Upper lobe of right lung (tissue), 1 donor: ENCODE data around the gene DTNB. TPM values are rescaled to one million over a fixed set of nuclear protein-coding genes. Genes with fewer than 3 reads are reported as not detected.

ENCODE experiments used
- ATAC-seq: fragments of 200-7000 bp; cut with Tn5 transposase; one replicate; pipeline ENCODE4 v1.9.1; 2020; ENCODE audit warnings: mild to moderate bottlenecking, moderate library complexity
- DNase-seq: peaks from one replicate; pipeline ENCODE4 v3.0.0-alpha.2; 2020
- H3K27ac ChIP-seq: fragments of 200-600 bp; one replicate; pipeline ENCODE4 v1.8.0; 2022
- H3K27me3 ChIP-seq: fragments of 200-600 bp; one replicate; pipeline ENCODE4 v1.8.0; 2022; ENCODE audit warnings: mild to moderate bottlenecking
- H3K36me3 ChIP-seq: fragments of 200-600 bp; one replicate; pipeline ENCODE4 v1.8.0; 2022
- H3K4me1 ChIP-seq: fragments of 200-600 bp; one replicate; pipeline ENCODE4 v1.8.0; 2022
- H3K4me3 ChIP-seq: fragments of 200-600 bp; one replicate; pipeline ENCODE4 v1.8.0; 2022; ENCODE audit warnings: mild to moderate bottlenecking
- H3K9me3 ChIP-seq: fragments of 200-600 bp; one replicate; pipeline ENCODE4 v1.8.0; 2022
- intact Hi-C: fragments of 100-400 bp; cut with DNase I; formaldehyde crosslinking; loops from one replicate; pipeline ENCODE4 v1.11.0; 2022
- total RNA-seq: library from RNA; stranded (reverse); fragmentation: NEBNext Ultra II Directional; extraction: Animal tissue kit (Norgen Biotek cat#: 25700); gene quantifications from one replicate; pipeline ENCODE4 v1.2.1, GENCODE V29; 2021
- TF ChIP-seq, protein P1 (sequence below): fragments of 200-600 bp; IDR thresholded peaks from one replicate; pipeline ENCODE4 v1.8.0; 2022; ENCODE audit warnings: antibody characterized with exemption
- donor health status: DM: no; HTN: yes; CAD: no; lungs with severe emphysema.

Gene DTNB
- total RNA-seq, 1 donor from 2014 or later: 18.1 TPM

DNA sequence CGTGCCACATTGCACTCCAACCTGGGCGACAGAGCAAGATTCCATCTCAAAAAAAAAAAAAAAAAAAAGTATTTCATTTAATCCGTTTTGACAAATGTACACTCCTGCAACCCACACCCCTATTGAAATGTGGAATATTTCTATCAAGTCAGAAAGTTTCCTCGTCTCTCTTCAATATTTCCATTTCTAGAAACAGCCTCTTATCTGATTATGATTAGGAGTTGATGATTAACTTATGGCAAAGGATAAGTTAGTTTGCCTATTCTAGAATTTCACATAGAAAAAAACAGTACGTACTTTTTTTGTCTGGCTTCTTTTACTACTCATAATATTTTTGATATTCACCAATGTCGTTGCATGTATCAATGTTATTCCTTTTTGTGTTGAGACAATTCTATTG, 224.6 kb downstream of the DTNB start:
- H3K36me3 ChIP-seq: no peaks in the 10 kb centered on the region
- no peaks in the 10 kb centered on the region for H3K9me3 ChIP-seq
- no peaks in the 10 kb centered on the region for H3K4me1 ChIP-seq
- TF ChIP-seq, protein P1, sequence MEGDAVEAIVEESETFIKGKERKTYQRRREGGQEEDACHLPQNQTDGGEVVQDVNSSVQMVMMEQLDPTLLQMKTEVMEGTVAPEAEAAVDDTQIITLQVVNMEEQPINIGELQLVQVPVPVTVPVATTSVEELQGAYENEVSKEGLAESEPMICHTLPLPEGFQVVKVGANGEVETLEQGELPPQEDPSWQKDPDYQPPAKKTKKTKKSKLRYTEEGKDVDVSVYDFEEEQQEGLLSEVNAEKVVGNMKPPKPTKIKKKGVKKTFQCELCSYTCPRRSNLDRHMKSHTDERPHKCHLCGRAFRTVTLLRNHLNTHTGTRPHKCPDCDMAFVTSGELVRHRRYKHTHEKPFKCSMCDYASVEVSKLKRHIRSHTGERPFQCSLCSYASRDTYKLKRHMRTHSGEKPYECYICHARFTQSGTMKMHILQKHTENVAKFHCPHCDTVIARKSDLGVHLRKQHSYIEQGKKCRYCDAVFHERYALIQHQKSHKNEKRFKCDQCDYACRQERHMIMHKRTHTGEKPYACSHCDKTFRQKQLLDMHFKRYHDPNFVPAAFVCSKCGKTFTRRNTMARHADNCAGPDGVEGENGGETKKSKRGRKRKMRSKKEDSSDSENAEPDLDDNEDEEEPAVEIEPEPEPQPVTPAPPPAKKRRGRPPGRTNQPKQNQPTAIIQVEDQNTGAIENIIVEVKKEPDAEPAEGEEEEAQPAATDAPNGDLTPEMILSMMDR: no peak
- H3K27me3 ChIP-seq: no peaks in the 10 kb centered on the region
- no peak for ATAC-seq
- no peak overlapping the region for H3K4me3 ChIP-seq
- no peak for DNase-seq
- H3K27ac ChIP-seq: no peak overlapping the region
- intact Hi-C loops: no loop called here

DNA sequence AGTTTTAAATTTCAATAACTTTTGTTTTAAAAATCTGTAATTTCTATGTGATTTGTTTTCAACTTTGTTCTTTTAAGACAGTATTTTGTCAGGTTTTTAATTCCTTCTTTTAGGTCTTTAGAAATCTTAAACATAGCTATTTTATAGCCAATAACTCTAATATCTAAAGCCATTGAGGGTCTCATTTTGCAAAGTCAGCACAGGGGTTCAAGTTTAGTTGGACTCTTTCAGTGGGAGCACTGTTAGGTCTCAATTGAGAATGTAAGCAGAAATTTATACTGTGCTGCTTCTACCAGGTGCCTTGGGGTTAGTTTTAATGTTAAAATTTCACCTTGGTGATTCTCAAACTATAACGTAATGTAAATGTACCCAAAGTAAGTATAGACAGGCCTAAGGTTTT, 226.4 kb downstream of the DTNB start:
- intact Hi-C loops: no loop called here
- Histone ChIP-seq H3K36me3 (no peaks in the 10 kb centered on the region), H3K4me1 (no peaks in the 10 kb centered on the region), H3K27me3 (no peaks in the 10 kb centered on the region), H3K27ac (no peak overlapping the region), H3K4me3 (no peak overlapping the region), H3K9me3 (no peaks in the 10 kb centered on the region)
- no peak for DNase-seq
- no peak for ATAC-seq
- TF ChIP-seq, protein P1: no peak

DNA sequence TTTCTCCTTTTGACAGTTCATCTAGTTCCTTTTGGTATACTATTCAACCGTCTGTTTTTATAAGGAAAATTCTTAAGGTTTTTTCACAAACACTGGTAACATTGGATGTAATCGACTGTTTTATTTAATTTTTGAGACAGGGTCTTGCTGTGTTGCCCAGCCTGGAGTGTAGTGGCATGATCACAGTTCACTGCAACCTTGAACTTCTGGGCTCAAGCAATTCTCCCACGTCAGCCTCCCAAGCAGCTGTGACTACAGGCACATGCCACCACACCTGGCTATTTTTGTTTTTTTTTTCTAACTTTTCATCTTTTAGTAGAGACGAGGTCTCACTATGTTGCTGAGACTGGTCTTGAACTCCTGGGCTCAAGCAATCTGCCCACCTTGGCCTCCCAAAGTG, 227.3 kb downstream of the DTNB start:
- Histone ChIP-seq H3K36me3 (no peaks in the 10 kb centered on the region), H3K4me3 (no peak overlapping the region), H3K27me3 (no peaks in the 10 kb centered on the region), H3K9me3 (no peaks in the 10 kb centered on the region), H3K27ac (no peak overlapping the region), H3K4me1 (no peaks in the 10 kb centered on the region)
- TF ChIP-seq, protein P1: no peak
- intact Hi-C loops: no loop called here
- DNase-seq (no peak), ATAC-seq (no peak)

DNA sequence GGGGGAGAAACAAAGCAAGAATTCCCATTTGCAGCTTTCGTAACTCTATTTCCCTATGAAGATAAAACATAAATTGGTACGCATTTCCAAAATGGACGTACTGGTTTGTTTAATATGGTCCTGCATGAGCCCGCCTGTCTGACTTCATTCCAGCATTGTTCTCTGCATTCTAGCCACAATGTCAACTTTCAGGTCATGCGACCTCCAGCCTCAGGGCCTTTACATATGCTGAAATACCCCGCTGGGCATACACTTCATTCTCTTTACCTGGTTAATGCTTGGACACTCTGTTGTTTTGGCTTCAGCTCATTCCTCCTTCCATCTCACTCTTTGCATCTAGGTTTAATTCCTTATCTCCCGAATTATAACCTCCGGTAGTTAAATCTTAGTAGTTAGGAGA, 227.9 kb downstream of the DTNB start:
- H3K4me1 ChIP-seq: no peaks in the 10 kb centered on the region
- H3K9me3 ChIP-seq: no peaks in the 10 kb centered on the region
- DNase-seq (no peak), ATAC-seq (no peak)
- intact Hi-C loops: no loop called here
- no peak overlapping the region for H3K27ac ChIP-seq
- TF ChIP-seq, protein P1: no peak
- H3K36me3 ChIP-seq: no peaks in the 10 kb centered on the region
- H3K27me3 ChIP-seq: no peaks in the 10 kb centered on the region
- H3K4me3 ChIP-seq: no peak overlapping the region

DNA sequence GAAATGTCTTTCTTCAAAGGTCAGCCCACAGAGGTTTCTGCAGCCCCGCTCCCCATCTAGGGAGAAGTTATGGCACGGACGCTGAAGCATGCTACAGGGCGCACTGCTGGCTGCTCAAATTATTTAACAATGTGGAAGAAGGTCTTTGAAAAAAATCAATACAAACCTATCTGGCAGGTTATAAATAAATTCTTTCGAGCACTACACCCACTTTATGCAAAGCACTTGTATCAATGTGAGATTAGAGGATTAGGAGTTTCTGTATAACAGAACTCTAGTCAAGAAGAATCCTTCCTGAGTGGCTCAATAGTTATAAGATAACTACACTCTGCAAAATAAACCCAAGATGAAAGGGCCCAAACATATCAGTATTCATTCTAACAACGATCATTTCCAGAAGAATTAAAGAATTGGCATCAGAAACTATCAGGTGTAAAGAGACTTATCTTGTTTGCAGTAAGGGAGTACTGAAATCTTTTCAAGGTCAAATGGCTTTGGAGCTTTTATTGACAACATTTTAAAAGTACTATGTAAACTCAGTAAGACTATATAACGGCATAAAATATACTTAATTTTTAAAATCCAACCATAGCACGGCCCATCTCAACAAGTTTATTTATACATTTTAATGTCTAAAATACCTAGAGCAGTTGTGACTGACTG, 228.6 kb downstream of the DTNB start:
- TF ChIP-seq, protein P1: no peak
- no peak overlapping the region for H3K27ac ChIP-seq
- H3K36me3 ChIP-seq: no peaks in the 10 kb centered on the region
- no peaks in the 10 kb centered on the region for H3K27me3 ChIP-seq
- DNase-seq: no peak
- ATAC-seq: no peak
- H3K4me1 ChIP-seq: no peaks in the 10 kb centered on the region
- H3K4me3 ChIP-seq: no peak overlapping the region
- H3K9me3 ChIP-seq: no peaks in the 10 kb centered on the region
- intact Hi-C loops: no loop called here

DNA sequence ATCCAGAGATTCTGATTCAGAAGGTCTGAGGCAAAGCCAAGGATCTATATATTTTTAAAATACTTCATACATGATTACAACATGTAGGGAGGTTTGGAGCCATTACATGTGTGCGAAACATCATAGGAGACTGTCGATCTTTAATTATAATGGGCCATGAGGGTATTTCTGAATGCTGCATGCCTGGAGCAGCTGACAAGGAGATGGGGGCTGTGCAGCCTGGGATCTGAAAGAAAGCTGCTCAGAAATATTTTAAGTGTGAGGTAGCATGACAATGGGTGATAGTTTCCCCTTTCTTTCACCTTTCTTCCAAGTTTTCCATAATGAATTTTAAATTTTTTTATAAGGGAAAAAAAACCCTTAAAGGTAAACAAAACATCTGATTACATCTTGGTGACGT, 229.6 kb downstream of the DTNB start:
- DNase-seq (no peak), ATAC-seq (no peak)
- TF ChIP-seq, protein P1: no peak
- Histone ChIP-seq H3K27ac (no peak overlapping the region), H3K4me1 (no peaks in the 10 kb centered on the region), H3K27me3 (no peaks in the 10 kb centered on the region), H3K4me3 (no peak overlapping the region), H3K36me3 (no peaks in the 10 kb centered on the region), H3K9me3 (no peaks in the 10 kb centered on the region)
- intact Hi-C loops: no loop called here
